ENCODE data around the gene SAP30BP.
"Not testable (repeated sequence)": the region's sequence is repeated elsewhere in the genome, so short reads cannot be mapped to it uniquely, and the experiment has no call there.

The SAP30BP gene

DNA sequence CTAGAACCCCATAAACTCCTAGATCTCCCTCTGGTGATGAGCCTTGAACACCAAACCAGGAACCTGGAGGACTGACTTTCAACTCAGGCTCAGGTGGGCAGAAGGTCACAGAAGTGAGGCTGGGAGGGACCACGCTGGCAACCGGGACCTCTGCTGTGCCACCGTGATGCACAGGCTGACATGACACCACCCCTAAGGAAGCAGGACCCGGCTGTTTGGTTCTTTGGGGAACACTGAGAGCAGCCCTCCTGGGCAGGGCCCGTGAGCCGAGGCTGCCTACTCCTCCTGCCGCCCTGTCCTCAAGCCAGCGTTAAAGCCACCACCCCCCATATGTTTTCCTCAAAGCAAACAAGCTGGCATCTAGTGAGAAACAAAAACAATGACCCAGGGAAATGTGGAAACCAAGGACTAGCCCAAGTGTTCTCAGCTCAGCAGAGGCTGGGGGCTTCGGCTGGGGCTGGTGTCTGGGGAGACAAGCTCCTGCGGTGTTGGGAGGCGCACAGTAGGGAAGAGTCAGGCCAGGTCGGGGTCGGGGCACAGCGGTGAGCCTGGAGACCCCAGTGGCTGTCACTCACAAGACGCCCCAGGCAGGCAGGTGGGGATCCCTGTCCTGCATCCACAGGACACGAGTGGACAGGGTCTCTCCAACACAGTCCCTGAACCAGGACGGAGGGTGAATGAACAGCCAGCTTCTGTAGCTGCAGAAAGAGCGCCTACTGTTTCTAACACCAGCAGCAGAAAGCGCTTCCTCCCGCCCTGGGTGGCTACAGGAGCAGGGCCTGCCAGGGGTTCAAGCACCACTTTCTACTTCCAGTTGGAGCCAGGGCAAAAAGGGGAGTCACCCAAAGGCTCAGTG is 32.2 kb upstream of the SAP30BP start:
- DNase-seq, result no peak

DNA sequence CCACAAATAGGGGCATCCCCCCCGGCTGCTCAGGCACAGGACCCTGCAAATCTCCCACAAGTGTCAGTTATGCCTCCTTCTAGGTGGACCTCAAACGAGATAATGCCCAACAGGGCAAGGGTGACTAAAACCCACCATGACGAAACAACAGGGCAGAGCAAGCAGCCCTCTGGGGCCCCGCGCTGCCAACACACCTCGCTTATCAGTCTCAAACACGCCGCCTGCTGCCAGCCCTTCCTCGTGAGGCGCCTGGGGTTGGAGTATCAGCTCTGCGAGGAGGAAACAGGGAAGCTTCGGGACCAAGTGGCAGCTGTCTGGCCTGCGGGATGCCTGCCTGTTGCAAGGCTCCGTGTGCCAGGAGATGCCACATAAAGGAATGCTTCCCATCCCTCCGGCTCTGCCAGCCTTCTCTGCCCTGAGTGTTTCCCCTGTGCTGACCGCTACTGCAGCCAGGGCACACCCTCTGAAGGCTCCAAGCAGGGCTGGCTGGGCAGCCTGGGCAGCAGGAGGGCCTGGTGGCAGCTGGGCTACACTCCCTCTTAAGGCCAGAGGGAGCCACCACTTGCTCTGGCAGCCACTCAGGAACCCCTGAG is 31.4 kb upstream of the SAP30BP start:
- no peak for DNase-seq

DNA sequence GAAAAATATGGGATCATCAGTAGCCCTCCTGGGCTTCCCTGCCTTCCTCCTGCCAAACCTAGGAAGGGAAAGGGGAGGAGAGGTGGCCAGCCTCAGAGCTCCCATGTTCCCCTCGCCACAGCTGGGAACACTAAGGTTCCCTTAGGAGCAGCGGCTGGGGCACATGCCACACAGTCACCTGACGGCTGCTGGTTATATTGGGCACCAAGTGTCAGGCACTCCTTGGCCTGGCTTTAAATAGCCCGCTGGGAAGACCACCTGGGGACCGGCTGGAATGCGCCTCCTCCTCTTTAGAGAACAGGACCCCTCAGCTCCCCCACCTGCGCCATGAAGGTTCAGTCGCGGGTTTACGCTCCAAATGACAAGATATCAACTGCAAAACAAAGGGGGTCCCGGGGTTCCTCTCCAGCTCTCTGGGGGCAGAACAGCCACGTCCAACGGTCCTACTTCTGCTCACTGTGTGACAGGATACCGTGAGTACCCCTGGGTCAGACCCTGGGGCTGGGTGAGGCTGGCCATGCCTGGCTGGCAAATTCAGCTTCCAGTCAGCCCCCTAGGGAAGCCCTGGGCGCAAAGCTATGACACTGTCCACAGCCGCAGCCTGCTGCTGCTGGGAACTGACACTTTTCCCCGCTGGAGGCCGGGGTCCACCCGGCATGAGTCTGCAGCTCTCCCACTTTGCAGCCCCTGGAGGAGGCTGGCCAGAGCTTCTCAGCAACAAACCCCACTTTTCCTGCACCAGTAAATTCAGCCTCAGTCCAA is 30.6 kb upstream of the SAP30BP start:
- no peak for DNase-seq

DNA sequence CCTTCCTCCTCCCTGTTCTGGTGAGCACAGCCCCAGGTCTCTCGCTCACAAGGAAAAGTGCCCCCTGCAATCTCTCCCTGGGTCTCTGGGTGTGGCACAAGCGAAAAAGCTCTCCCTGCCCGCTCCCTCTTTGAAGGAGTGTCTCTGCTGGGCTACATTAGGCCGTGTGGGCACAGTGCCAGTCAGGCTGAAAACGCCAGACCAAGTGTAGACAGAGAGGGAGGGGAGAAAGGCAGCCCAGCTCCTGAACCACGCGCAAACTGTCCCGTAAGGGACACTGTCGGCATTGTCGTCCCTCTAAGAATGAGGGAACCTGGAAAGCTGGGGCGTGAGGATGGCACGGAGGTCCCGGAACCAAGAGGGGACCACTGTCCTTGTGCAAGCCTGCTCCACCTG is 30.0 kb upstream of the SAP30BP start:
- no peak for DNase-seq

DNA sequence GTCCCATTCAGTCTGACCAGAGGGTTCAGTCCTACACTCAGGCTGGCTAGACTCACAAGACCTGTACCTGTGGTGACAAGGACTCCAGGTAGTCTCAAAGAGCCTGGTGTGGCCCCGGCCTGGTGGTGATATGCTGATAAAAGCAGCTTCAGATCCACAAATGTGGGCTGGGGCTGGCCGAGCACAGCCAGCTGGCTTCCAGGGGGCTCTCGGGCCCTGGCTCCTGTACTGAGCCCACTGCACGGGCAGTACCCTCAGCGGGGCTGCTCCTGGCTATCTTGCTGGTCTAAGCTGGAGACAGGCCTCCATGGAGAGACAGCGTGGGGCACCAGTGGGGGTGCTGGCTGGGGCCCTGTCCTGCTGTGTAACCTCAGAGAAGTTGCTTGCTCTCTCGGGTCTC is 29.6 kb upstream of the SAP30BP start:
- no peak for DNase-seq

DNA sequence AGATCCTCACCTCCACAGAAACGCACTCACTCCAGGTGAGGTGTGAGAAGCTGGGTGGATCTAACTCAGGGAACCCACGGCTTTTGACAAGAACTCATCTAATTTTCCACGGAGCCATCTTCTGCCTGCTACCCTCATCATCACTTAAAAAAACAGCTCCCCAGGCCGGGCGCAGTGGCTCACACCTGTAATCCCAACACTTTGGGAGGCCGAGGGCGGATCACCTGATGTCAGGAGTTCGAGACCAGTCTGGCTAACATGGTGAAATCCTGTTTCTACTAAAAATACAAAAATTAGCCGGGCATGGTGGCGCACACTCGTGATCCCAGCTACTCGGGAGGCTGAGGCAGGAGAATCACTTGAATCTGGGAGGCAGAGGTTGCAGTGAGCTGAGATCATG is 29.1 kb upstream of the SAP30BP start:
- not testable (repeated sequence) for DNase-seq

DNA sequence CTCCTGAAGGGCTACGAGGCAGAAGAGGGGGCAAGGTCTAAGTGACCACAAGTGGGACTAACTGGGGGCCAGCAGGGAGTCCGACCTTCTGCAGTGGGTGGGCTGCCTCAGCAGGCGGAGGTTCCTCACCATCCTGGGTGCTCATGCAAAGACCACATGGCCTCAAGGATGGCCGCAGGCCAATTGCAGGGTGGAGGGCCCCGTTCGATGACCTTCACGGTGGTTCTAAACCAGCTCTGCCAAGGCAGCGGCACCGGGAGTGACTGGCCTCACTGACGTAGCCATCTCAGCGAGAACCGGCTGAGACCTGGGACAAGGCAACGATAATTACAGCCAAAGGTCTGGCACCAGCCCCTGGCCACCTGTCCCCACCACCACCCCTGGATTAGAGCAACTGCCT is 28.2 kb upstream of the SAP30BP start:
- no peak for DNase-seq

DNA sequence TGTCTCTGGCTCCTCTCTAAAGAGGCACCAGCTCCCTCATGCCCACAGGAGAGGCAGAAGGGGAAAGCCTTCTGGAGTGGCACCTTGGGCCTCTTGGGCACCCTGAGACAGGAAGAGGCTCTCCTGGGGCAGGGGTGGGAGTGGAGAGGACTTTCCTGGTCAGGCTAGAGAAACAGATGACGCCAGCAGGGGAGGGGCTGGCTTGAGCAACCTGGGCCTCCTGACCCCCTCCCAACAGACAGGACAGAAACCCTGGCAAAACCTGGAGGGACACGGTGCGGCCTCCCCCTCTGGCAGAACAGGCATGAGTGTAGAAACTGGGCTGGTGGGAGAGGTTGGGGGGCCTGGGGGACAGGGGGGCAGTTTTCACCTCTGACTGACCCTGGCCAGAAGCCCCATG is 27.8 kb upstream of the SAP30BP start:
- no peak for DNase-seq

DNA sequence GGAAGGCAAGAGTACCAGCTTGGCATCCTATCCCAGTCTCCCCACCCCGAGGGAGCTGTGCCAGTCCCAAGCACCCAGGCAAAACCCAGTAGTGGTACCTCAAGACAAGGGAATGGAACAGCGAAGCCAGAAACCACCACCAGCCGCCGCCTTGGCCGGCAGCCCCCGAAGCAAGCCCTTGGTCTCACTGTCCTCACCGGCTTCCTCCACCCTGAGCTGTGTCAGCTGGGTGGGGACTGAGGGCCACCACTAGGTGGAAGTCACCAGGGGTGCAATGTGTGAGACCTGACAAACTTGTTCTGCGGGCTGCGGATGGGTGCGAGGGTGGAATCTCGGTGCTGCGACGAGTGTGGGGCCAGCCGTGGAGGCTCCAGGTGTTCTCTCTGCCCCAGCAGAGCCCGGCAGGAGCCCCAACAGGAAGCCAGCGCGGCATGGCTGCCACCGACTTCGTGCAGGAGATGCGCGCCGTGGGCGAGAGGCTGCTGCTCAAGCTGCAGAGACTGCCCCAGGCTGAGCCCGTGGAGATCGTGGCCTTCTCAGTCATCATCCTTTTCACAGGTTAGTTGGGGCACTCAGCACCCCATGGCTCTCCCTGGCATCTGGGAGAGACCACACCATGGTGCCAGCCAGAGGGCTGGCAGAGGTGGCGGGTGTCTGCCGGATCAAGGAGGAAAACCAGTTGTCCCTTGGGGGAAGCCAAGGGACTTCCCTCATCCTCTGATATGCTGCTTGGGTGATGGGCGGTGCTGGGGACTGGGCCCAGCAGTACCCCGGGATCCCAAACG is 27.2 kb upstream of the SAP30BP start:
- DNase-seq, result no peak

DNA sequence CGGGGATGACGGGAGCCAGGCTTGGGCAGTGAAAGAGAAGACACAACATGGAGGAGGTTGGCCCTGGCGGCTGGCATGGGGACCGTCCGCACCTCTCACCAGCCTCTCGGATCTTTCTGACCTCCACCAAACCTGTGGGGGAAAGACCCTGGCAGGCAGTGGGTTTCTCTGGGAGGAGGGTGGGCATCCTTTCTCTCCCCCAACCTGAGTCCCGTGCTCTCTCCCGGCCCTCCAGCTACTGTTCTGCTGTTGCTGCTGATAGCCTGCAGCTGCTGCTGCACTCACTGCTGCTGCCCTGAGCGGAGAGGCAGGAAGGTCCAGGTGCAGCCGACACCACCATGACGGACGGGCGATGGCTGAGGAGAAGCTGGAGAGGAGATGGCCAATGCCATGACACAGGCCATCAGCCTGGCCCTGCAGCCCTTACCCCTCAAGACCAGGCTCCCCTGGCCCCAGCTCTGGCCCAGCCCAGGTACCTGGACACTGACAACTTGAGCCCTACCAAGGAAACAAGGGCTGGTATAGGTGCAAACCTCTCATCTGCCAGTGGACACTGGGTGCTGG is 26.5 kb upstream of the SAP30BP start:
- no peak for DNase-seq

DNA sequence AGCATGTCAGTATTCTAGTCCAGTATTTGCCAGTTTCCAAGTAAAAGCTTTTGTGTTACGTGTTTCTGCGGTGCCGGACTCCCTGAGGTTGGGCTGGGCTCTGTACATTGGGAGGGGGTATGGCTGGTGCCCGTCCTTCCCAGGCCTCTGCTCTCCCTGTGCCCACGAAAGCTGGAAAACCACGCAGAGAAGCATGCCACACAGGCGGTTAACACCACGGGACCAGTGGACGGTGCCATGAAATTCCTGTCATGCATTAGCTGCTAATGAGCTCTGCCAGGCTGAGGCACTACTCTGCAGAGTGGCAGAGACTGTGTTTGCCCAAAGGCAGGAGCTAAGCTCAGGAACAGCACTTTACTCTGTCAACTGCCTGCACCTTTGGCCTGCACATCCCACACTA is 25.8 kb upstream of the SAP30BP start:
- no peak for DNase-seq

DNA sequence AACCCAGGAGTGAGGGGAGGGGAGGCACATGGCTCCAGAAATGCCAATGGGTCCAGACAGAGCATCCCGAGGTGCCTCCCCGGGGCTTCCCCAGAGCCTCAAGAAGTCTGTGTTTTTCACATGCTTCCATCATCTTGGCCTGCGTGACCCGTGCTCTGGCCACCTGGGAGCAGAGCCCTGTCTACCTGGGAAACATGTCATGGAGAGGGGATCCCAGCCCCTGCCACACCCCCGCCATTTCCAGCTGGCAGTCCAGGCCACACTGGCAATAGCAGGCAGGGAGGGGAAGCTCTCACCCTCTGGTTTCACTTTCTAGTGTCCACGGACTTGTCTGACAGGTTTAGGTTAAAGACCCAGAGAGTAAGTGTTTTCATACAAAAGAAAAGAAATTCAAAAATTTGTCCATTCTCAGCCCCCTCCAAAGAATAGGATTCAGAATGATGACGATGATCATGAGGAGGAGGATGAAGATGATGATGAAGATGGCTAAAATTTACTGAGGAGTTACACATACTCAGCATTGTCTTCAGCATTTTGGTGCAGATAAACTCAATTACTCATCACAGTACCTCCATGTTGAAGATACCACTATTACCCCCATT is 24.9 kb upstream of the SAP30BP start:
- DNase-seq, result no peak

DNA sequence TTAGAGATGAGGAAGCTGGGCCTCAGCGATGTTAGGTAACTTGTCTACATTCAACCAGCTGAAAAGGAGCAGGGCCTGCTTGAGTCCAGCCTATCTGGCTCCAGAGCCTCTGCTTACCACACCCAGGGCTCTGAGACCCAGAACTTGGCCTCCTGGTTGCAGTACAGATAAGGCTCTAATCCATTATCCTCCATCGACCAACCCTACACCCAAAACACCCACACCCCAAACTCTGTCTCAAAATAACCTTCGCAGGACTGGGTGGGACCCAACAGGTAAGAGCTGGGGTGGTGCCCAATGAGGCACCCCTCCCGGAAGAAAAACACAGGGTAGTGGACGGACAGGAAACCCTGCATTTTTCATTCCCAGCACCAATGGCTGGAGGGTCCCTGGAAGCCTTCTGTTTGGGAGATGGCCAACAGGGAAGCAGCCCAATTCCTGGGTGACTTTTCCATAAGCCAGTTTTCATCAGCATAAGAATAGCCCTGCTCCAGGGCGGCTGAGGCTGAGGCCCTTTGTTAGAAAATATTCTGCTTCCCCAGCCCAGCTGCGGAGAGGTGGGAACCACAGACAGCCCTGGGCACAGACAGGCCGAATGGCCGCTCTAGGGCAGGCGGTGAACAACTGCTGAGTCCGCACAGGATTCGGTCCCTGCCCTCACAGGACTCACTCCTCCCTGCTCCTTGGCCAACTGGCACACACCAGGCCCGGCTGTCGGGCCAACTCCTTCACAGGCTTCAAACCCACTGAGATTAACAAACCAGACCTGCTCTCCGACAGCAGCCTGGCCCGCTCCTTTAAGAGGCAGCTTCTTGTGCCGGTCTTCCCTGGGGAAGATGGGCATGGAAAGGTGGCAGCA is 24.1 kb upstream of the SAP30BP start:
- DNase-seq, result no peak

DNA sequence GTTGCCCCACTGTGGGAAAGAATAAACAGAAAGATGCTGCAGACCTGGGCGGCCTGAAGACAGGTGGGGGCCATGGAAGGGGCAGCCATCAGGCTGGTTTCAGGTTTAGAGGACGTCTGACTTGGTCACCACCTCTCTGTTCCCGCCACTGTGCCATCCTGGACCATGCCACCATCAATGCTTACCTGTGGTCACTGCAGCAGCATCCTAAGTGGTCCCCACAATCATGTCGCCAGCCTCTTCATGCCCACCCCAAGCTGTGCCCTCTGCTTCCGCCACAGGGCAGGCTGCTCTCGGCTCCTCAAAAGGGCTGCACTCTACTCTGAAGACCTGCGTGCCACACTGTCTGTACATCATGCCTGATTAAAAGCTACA is 23.5 kb upstream of the SAP30BP start:
- no peak for DNase-seq

DNA sequence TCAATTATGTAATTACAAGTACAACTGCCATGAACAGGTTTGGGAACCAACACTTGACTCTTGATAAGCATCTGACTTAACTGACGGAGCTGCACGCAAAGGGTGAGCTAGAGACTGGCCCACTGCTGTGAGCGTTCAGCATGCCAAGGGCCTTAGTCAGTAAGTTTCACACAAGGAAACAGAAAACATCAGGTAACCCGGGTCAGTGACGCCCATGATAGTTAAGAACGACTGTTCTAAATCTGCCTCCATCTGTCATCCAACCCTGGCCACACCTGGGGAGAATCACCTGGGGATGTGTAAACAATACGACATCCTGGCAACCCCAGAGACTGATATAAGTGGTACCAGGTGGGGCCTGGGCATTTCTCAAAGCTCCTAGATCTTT is 21.6 kb upstream of the SAP30BP start:
- peak; percentile 10 for DNase-seq

DNA sequence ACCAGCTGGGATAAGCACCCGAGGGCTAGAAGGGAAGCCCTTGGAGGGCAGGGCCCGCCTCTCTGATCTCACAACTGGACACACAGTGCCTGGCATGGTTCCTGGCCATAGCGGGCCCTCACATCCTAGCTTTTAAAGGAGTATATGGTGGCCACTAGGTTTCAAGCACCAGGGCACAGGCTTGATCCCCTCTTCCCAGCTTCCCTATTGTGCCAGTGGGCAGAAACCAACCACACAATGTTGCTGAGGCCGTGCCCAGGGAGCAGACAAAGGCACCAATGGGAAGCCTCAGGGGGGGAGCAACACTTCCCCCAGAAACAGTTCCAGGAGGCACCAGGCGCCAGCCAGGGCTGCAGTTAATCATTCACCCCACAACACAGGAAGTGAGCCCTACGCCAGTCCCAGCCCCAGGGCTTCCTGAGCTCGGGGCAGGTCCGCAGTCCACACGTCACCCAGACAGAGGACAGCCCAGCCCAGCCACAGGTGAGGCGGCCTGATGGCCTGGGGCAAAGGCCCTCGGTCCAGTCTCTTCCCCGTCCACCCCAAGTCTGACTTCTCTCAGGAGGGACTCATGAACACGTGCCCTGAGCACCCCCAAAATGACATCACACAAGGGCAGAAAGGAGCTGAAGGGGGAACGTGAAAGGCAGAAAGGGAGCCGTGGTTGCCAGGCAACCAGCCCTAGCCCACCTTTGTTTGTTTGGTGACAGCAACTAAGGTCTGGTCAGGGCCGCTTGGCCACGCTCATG is 21.1 kb upstream of the SAP30BP start:
- peak; percentile 6 for DNase-seq

DNA sequence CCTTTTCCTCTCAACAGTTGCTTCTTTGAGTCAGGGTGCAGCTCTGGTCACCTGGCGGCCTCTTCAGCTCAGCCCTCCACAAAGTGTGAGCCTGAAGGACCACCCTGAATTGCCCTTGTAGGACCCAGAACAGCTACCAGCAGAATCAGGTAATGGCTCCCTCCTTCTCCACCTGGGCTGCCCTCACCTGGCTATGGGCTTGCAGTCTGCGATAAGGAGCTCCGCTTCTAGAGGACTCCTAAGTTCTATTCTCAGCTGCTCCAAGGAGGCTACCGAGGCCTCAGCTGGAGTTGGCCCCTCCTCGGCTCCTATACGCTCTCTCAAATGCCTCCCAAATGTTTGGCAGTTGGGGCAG is 20.5 kb upstream of the SAP30BP start:
- DNase-seq, result no peak

DNA sequence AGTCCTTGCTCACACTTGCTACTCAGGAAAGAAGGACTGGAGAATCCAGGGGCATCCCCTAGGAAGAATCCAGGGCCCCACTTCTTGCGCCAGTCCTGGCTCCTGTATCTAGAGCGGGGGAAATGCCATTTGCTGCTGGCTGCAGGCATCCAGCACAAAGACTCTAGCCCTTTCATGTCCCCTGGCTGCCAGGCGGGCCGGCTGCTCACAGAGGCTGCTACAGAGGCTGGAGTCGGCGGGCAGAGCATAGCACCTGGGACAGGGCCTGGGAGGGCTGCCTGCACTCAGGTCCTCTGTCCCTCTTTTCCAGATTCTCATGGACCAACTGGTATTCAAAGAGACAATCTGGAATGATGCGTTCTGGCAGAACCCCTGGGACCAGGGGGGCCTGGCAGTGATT is 20.1 kb upstream of the SAP30BP start:
- no peak for DNase-seq

DNA sequence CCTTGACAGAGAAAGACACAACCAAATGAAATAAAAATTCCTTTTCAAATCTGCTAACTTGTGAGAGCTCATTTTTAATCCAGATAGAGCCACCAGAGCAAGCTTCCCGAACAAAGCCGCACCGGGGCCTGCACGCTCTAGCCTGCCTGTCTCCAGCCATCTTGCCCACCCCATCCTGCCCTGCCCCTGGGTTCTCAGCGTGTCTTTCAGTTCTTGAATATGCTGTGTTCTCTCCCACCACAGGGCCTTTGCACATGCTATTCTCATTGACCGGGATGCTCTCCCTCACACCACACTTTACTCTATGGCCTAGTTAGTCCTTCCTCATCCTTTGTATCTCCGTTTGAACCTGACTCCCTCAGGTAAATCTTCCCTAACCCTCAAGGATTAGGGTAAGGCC is 19.2 kb upstream of the SAP30BP start:
- no peak for DNase-seq

DNA sequence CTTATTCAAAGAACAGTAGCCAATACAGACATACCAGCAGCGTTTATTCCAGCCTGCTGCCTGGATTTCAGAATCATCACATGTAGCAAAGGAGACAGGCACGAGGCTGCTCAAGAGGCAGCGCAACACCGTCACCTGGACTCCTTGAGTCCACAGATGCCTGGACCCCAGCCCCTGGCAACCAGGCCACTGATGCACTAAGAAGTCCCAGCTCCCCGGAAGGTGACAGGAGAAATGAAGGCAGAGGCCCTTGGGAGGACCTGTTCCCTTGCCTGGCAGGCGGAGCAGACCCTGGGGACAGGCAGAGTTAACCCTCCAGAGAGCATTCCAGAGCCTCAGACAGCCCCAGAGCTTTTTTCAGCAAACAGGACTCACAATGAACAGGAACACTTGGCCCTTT is 17.5 kb upstream of the SAP30BP start:
- DNase-seq, result no peak

DNA sequence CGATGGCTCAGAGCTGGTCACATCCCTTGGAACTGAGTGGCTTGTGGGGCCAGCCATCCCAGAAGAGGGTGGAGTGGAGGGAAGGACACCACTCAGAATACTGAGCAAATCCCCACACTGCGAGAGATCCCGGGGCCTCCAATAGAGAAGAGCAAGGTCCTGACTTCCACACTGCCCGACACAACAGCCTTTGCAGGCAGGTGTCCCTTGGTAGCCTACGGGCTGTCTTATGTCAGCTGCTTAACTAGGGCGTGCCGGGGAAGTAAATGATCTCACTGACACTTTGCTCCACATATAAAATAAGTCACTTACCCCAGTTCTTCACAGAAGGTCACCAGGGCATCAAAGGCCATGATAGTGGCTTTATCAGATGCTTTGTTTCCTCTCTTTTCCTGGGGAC is 16.3 kb upstream of the SAP30BP start:
- DNase-seq, result no peak
